ELR (cell line): ENCODE results near the gene NFIA.
"Not testable (repeated sequence)": the region's sequence is repeated elsewhere in the genome, so short reads cannot be mapped to it uniquely, and the experiment has no call there.

Experiments
- DNase-seq: peaks from one replicate; pipeline ENCODE4 v3.0.0-alpha.2; 2015; ENCODE audit warnings: low read depth

The NFIA gene

GRCh38 chr1:61457526-61458040 is 375.2 kb downstream of the NFIA start:
- DNase-seq: no peak

DNA sequence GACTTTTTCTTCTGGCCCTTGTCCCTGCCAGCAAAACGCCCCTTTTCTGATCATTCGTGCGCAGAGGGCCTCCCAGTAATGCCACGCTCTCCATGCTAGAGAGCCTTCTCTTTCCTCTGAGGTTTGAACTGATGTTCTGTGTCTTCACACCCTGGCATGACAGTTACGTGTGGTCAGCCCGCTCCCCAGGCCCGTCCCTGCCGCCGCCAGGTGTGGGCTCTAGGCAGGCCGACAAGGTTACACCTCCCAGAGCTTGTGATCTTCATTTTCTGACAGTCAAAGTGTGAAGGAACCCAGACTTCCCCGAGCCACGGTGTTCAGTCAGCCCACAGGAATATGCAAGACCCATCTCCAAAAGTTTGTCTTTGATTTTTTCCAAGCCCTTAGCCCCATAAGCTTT is 377.0 kb downstream of the NFIA start:
- no peak for DNase-seq

GRCh38 chr1:61460191-61460590 is 377.8 kb downstream of the NFIA start:
- DNase-seq: no peak

- no peak for DNase-seq
These were observed 379.3 kb downstream of the NFIA start for GRCh38 chr1:61461406-61462384.

DNA sequence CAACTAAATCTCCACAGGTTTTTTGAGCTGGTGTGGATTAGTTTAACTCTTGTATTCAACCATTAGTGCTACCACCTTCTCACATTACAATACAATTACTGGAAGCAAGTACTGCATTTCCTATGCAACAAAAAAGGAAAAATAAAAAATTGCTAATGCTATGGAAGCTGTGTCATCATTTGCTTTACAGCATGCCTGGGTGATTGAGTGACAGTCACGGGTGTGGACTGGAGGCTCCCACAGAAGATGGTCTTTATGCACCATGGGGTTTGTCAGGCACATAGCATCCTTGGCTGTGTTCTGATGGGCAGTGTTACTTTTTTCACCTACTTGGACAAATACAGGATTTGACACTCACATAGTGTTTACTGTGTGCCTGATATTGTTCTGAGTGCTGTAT is 380.3 kb downstream of the NFIA start:
- no peak for DNase-seq

DNA sequence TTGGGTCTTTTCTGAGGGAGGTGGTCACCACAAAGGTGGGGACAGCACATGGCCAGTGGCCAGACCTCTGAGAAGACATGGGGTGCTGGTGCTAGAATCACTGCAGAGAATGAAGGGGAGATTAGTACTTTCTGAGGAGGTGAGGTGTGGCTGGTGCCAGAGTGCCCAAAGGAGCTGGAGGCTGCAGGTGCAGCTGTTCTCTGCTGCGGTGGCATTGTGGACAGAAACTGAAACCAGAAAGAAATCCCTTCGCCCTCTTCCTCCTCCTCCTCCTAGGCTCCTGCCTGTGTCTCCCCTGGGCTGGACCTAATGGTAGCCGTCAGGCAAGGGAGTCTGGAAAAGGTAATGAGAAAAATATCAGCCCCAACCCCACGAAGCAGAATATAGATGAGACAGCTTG is 380.9 kb downstream of the NFIA start:
- no peak for DNase-seq

DNA sequence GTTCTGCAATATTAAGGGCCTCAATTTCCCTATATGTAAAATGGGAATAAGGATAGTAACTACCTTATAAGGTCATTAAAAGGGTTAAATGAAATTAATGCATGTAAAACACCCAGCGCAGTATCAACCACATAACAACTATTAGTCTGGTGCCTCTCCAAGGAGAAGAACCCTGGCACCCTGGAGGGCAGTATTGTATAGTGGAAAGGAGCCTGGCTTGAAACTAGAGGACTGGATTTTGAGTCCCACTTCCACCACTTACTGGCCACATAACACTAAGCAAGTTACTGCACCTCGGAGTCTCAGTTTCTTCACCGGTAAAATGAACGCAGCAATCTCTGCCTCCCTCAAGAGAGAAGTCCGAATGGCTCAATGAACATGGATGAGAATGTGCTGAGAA is 385.5 kb downstream of the NFIA start:
- DNase-seq: not testable (repeated sequence)

DNA sequence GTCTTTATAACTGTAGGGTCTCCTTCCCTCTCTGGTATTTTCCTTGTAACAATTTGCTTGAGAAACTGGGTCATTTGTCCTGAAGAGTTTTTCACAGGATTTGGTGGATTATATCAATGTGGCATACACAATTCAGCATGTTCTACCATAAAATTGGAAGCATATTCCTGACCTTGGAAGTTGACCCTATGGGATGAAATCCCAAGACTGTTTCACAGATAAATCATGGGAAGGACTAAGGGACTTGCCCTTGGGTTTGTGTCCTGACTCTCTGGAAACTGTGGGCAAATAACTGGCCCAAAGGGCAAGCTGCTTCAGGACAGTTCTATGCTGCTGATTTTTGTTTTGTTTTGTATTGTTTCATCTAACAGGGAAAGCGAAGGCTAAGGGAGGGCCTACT is 387.0 kb downstream of the NFIA start:
- no peak for DNase-seq

DNA sequence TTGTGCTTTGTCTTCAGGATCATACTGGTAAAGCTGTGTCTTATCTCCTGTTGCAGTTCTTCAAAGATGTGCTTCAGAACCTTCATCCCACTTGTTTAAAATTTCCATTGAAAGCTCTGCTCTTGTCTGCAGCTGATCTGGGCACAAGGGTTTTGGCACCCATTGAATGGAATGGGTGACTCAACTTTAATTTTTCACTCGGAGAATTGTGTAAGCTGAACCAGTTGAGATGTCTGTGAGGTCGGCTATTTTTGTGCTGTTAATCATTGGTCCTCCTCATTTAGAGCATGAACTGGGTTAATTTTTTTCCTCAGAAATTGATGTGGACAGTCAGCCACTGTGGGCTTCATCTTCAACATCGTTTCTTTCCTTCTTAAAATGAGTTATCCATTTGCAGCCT is 390.5 kb downstream of the NFIA start:
- no peak for DNase-seq

DNA sequence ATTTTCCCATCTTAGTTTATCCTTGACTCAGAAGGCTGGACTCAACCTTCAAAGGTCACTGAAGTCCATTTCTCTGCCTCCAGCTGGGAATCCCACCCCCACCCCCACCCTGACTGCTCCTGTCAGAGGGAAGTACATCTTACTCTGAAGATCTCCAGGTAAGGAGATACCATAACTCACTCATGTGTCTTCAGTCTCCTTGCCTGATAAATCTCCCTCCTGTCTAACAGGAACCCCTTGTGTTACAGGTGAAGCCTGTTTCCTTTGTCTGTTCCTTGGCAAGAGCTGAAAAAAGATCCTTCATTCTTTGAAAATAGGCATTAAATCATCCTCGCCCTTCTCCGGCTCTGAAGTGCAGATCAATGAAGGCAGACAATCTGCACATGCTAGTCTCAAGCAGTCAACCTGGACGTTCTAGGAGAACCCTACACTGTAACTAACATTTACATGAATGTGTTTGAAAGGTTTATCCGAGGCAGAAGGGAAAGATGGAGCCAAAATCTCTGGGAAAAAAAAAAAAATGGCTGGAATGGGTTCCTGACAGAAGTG is 392.0 kb downstream of the NFIA start:
- no peak for DNase-seq

- no peak for DNase-seq
These were observed 392.6 kb downstream of the NFIA start for GRCh38 chr1:61474963-61475362.

- DNase-seq: no peak
These were observed 394.9 kb downstream of the NFIA start for GRCh38 chr1:61477301-61477700.

DNA sequence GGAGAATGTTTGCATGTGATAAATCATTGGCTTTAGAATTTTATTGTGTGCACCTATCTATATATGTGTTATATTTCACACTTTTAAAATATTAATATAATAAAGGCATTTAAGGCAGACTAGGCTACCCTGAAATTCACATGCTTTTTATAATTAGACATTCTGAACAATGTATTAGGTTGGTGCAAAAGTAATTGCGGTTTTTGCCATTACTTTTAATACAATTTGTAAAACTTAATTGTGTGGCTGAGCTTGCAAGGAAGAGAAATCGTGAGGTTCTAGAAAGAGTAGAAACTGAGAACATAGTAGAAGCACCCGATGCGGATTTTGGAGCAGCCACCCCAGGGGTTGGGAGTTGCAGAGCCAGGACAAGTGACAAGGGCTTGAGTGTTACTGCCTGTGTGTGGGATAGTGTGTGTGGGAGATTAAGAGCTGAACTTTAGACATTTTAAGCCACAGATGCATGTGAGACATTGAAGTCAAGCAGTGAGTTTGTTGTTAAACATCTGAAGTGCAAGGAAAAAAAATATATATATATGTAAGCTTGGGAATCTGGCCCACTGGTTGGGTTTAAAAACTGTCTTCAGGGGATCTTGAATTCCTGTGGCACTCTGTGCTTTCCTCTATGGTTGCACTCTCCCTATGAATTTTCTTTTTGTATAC is 398.0 kb downstream of the NFIA start:
- no peak for DNase-seq

- DNase-seq: no peak
These were observed 399.0 kb downstream of the NFIA start for GRCh38 chr1:61481315-61481715.

DNA sequence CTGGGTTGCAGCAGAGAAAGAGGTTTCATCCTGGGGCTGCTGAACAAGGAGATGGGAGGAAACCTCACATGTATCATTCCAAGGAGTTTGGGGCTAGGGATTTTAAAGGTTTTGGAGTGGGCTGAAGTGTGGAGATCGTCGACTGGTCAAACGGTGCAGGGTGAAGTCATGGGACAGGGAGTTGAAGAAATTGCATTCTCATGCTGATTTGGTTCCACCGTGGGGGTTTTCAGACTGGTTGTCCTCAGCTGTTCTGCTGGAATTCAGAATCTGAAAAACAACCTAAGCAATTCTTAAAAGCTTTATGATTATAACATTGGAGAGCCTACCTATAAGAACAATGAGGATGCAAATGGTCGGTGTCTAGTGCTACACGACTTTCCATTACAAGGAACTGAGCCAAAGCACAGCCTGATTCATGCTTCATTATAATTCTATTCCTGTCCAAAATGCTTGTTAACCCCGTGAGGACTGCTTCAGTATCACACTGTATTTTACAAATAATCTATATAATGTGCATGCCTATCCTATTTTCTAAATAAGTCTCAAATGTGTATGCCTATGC is 399.9 kb downstream of the NFIA start:
- DNase-seq: no peak

GRCh38 chr1:61486783-61487536 is 404.6 kb downstream of the NFIA start:
- no peak for DNase-seq

GRCh38 chr1:61487801-61488200 is 405.4 kb downstream of the NFIA start:
- no peak for DNase-seq

DNA sequence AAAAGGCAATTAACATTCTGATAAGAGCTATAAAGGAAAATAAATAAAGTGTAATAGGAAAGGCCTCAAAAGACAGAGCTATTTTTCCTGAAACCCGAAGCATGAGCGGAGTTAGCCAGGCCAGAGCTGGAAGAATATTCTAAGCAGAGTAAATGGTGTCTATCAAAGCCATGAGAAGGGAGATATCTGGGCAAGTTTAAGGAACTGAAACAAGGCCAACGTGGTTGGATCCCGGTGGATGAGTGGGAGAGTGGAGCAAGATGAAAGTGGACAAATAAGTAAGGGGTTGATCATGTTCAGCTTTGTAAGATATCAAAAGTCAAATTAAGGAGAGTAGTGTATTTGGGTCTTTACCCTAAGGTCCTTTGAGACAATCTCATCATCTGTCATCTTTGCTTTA is 408.6 kb downstream of the NFIA start:
- no peak for DNase-seq

GRCh38 chr1:61491497-61491896 is 409.1 kb downstream of the NFIA start:
- no peak for DNase-seq

DNA sequence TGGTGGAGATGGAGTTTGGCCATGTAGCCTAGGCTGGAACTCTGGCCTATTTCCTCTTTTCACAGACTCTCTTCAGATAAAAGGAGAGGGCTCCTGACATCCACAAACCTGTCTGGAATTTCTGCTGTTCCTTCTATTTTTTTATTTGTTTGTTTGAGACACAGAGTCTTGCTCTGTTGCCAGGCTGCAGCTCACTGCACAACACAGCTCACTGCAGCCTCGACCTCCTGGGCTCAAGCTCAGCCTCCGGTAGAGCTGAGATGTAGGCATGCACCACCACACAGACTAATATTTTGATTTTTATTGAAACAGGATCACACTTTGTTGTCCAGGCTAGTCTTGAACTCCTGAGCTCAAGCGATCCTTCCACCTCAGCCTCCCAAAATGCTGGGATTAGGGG is 411.6 kb downstream of the NFIA start:
- no peak for DNase-seq

DNA sequence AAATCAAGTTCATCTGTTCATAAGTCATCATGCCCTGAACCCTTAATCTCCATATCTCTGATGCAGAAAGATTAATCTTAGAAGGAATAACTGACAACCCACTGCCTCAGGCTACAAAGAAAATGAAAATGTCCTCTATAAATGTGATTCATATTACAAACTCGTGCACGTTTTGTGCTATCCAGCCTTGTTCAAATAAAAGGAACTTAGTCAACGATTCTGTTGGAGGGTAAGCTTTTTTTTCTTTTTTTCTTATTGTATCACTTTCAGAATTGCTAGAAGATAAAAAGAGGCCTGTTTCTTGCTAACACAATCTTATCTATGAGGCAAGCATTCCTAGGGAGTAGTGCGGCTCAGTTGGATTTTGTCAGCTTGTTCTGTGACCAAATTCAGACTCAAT is 414.1 kb downstream of the NFIA start:
- DNase-seq: peak; percentile 61

GRCh38 chr1:61497013-61497412 is 414.7 kb downstream of the NFIA start:
- DNase-seq: no peak
